Epithelial cell of esophagus (primary cell): ENCODE data around the gene PPARG.

Experiments used
- DNase-seq: peaks from one replicate; pipeline ENCODE4 v3.0.0; 2010; ENCODE audit warnings: low read depth
- H3K4me3 ChIP-seq: 2 replicates; pipeline ENCODE4 v1.5.1; 2011; ENCODE audit warnings: mild to moderate bottlenecking, low read length, control low read depth
- TF ChIP-seq, protein P1 (sequence below): IDR thresholded peaks from 2 replicates; pipeline ENCODE4 v1.5.1; 2011; ENCODE audit warnings: low read depth, mild to moderate bottlenecking, low read length, control low read depth, inconsistent platforms; ENCODE audit not compliant: insufficient read depth; ENCODE audit errors: missing control alignments

PPARG gene

GRCh38 chr3:12301513-12301912 is 12.6 kb downstream of the PPARG start:
- no peak overlapping the region for H3K4me3 ChIP-seq
- TF ChIP-seq, protein P1, sequence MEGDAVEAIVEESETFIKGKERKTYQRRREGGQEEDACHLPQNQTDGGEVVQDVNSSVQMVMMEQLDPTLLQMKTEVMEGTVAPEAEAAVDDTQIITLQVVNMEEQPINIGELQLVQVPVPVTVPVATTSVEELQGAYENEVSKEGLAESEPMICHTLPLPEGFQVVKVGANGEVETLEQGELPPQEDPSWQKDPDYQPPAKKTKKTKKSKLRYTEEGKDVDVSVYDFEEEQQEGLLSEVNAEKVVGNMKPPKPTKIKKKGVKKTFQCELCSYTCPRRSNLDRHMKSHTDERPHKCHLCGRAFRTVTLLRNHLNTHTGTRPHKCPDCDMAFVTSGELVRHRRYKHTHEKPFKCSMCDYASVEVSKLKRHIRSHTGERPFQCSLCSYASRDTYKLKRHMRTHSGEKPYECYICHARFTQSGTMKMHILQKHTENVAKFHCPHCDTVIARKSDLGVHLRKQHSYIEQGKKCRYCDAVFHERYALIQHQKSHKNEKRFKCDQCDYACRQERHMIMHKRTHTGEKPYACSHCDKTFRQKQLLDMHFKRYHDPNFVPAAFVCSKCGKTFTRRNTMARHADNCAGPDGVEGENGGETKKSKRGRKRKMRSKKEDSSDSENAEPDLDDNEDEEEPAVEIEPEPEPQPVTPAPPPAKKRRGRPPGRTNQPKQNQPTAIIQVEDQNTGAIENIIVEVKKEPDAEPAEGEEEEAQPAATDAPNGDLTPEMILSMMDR, result no peak
- DNase-seq, result no peak

- TF ChIP-seq, protein P1, result no peak
- H3K4me3 ChIP-seq, result no peak overlapping the region
- no peak for DNase-seq
These were observed 13.7 kb downstream of the PPARG start for GRCh38 chr3:12302564-12302963.

- peak; percentile 86 for DNase-seq
These were observed 14.7 kb downstream of the PPARG start for GRCh38 chr3:12303534-12303933.

DNA sequence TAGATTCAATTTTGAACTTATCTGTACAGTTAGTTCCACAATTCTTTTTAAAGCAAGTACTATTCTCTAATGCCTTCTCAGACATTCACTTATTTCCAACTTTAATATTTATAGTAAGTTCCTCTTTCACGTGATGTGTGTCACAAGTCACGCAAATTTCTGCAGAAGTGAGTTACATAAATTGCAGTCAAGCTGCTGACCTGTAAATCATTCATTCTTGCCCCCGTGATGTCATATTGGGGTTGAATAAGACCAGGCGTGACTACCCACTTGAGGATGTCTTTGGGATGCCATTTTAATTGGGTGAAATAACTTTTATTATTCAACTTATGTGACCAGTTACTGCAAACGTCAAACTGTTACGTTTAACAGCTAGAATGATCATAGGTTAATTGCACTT is 15.1 kb downstream of the PPARG start:
- TF ChIP-seq, protein P1, result no peak
- H3K4me3 ChIP-seq, result no peak overlapping the region
- no peak for DNase-seq

More at GRCh38 chr3:12303534-12303933, 14.7 kb downstream of the PPARG start:
- no peak overlapping the region for H3K4me3 ChIP-seq
- TF ChIP-seq, protein P1, result no peak

DNA sequence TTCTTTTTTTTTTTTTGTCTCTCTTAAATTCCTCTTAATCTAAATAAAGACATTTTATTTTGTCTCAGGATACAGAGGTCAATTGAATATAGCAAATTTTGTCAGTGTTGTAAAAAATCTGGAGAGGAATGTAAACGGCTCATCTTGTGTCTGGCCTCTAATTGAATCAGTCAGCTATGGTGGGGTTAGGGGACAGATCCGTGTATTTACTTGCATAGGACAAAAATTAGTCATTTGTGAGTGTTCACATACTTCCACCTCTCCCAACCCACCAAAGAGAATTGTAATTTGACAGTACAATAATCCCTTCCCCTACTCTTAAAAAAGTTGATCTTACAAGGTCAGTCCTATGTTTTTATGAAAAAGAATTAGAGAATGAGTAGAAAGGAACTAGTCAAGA is 18.3 kb downstream of the PPARG start:
- no peak for DNase-seq
- H3K4me3 ChIP-seq, result no peak overlapping the region
- TF ChIP-seq, protein P1, result no peak

DNA sequence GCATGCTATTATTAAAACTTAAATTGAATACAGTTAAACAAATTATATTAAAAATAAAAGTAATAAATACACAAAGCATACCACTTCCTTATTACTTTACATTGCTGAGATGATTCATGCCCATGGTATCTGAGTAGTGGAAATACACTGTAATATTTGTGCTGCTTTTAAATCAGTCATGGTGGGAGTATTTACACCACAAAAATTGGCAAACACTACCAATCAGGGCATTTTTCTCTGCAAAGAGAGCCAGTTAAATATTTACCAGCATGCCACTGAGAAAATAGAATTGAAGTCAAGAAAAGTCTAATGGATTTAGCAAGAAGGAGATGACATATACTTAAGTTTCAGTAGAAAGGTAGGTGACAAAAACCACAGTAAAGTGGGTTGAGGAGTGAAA is 19.6 kb downstream of the PPARG start:
- DNase-seq, result peak; percentile 81
- TF ChIP-seq, protein P1, result no peak
- H3K4me3 ChIP-seq, result no peak overlapping the region

GRCh38 chr3:12309716-12310115 is 20.8 kb downstream of the PPARG start:
- TF ChIP-seq, protein P1, result no peak
- H3K4me3 ChIP-seq, result no peak overlapping the region
- DNase-seq, result no peak
